ENCODE results near the gene BSDC1.
"Not testable (repeated sequence)": the region's sequence is repeated elsewhere in the genome, so short reads cannot be mapped to it uniquely, and the experiment has no call there.

BSDC1 gene

DNA sequence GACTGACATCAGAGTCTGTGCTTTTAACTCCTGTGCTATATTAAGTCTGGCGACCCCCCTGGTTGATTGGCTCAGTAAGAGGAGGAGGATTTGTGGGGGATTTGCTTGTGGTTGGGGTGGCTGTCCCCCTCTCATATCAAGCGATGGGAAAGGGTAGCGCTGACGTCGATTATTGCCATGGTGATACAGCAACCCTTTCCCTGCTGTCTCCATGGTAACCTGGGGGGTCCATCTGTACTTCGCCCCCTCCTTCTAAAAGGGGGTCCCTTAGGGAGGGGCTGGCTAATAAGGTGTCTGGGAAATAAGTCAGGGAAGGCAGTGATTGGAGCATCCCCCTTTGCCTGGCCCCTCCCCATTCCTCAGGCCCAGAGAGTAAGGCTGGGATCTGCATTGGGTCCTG is 36.6 kb downstream of the BSDC1 start:
- H4K20me1 ChIP-seq (ENCODE audit: insufficient read depth, low read length, poor library complexity, severe bottlenecking): no peaks in the 10 kb centered on the region
- no peak for TF ChIP-seq EZH2phosphoT487 (IDR thresholded peaks at IDR 0.05; ENCODE audit: borderline replicate concordance)
- TF ChIP-seq, protein P1, sequence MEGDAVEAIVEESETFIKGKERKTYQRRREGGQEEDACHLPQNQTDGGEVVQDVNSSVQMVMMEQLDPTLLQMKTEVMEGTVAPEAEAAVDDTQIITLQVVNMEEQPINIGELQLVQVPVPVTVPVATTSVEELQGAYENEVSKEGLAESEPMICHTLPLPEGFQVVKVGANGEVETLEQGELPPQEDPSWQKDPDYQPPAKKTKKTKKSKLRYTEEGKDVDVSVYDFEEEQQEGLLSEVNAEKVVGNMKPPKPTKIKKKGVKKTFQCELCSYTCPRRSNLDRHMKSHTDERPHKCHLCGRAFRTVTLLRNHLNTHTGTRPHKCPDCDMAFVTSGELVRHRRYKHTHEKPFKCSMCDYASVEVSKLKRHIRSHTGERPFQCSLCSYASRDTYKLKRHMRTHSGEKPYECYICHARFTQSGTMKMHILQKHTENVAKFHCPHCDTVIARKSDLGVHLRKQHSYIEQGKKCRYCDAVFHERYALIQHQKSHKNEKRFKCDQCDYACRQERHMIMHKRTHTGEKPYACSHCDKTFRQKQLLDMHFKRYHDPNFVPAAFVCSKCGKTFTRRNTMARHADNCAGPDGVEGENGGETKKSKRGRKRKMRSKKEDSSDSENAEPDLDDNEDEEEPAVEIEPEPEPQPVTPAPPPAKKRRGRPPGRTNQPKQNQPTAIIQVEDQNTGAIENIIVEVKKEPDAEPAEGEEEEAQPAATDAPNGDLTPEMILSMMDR (conservative IDR thresholded peaks at IDR 0.05; ENCODE audit: low read length): no peak
- H3K4me1 ChIP-seq (ENCODE audit: insufficient read depth, low read length, poor library complexity, severe bottlenecking): peaks cover 20% of the 10 kb centered on the region
- H3K9me2 ChIP-seq (replicated peaks; ENCODE audit: low read depth, low read length): no peaks in the 10 kb centered on the region
- no peak overlapping the region for H3K4me2 ChIP-seq (ENCODE audit: low read depth, low read length, poor library complexity, severe bottlenecking)
- H3K9ac ChIP-seq (ENCODE audit: low read depth, low read length, poor library complexity, severe bottlenecking): no peak overlapping the region
- H3F3A ChIP-seq (ENCODE audit: low read depth): no peaks in the 10 kb centered on the region
- H3K36me3 ChIP-seq (ENCODE audit: insufficient read depth, low read length): no peaks in the 10 kb centered on the region
- H3K4me3 ChIP-seq (ENCODE audit: low read length, poor library complexity, severe bottlenecking): no peak overlapping the region
- H2AFZ ChIP-seq (ENCODE audit: low read length): no peak overlapping the region
- H3K9me3 ChIP-seq (ENCODE audit: insufficient read depth, low read depth, low read length): no peaks in the 10 kb centered on the region
- no peaks in the 10 kb centered on the region for H3K27me3 ChIP-seq (ENCODE audit: insufficient read depth, low read length, poor library complexity, severe bottlenecking)
- no peaks in the 10 kb centered on the region for H3K79me2 ChIP-seq (ENCODE audit: insufficient read depth, low read length)

DNA sequence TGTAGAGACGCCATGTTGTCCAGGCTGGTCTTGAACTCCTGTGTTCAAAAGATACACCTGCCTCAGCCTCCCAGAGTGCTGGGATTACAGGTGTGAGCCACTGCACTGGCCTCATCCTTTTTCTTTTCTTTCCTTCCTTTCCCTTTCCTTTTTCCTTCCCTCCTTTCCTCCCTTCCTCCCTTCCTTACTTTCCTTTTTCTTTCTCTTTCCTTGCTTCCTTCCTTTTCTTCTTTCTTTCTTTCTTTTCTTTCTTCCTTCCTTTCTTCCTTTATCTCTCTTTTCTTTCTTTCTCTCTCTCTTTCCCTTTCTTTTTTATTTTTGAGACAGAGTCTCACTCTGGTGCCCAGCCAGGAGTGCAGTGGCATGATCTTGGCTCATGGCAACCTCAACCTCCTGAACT is 37.8 kb downstream of the BSDC1 start:
- H3K27me3 ChIP-seq (ENCODE audit: insufficient read depth, low read length, poor library complexity, severe bottlenecking): no peaks in the 10 kb centered on the region

DNA sequence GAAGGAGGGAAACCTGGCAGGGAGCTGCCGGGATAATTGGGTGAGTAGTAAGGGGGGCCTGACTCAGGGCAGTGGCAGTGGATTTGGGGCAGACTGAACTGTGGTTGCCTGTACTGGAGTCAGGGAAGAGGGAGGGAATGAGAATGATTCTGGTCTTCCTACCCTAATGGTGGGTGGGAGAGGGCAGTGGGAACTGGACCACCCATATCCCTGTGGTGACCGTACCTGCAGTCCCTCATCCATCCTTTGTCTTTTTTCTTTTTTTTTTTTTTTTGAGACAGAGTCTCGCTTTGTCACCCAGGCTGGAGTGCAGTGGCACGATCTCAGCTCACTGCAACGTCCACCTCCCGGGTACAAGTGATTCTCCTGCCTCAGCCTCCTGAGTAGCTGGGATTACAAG is 38.5 kb downstream of the BSDC1 start:
- H2AFZ ChIP-seq (ENCODE audit: low read length); H3K27me3 ChIP-seq (ENCODE audit: insufficient read depth, low read length, poor library complexity, severe bottlenecking); H3K9me3 ChIP-seq (ENCODE audit: insufficient read depth, low read depth, low read length); H3F3A ChIP-seq (ENCODE audit: low read depth); H3K4me3 ChIP-seq (ENCODE audit: low read length, poor library complexity, severe bottlenecking); H3K9ac ChIP-seq (ENCODE audit: low read depth, low read length, poor library complexity, severe bottlenecking); H4K20me1 ChIP-seq (ENCODE audit: insufficient read depth, low read length, poor library complexity, severe bottlenecking); H3K4me2 ChIP-seq (ENCODE audit: low read depth, low read length, poor library complexity, severe bottlenecking); H3K36me3 ChIP-seq (ENCODE audit: insufficient read depth, low read length); H3K9me2 ChIP-seq (replicated peaks; ENCODE audit: low read depth, low read length); H3K79me2 ChIP-seq (ENCODE audit: insufficient read depth, low read length): not testable (repeated sequence)
- peaks cover 32% of the 10 kb centered on the region for H3K4me1 ChIP-seq (ENCODE audit: insufficient read depth, low read length, poor library complexity, severe bottlenecking)

More for the DNA sequence above, 37.8 kb downstream of the BSDC1 start:
- Histone ChIP-seq H3F3A (ENCODE audit: low read depth) (no peaks in the 10 kb centered on the region), H3K4me2 (ENCODE audit: low read depth, low read length, poor library complexity, severe bottlenecking) (no peak overlapping the region), H3K79me2 (ENCODE audit: insufficient read depth, low read length) (no peaks in the 10 kb centered on the region), H3K4me3 (ENCODE audit: low read length, poor library complexity, severe bottlenecking) (no peak overlapping the region), H3K36me3 (ENCODE audit: insufficient read depth, low read length) (no peaks in the 10 kb centered on the region), H3K9me3 (ENCODE audit: insufficient read depth, low read depth, low read length) (no peaks in the 10 kb centered on the region), H4K20me1 (ENCODE audit: insufficient read depth, low read length, poor library complexity, severe bottlenecking) (no peaks in the 10 kb centered on the region), H3K9me2 (replicated peaks; ENCODE audit: low read depth, low read length) (no peaks in the 10 kb centered on the region), H2AFZ (ENCODE audit: low read length) (no peak overlapping the region), H3K9ac (ENCODE audit: low read depth, low read length, poor library complexity, severe bottlenecking) (no peak overlapping the region), H3K4me1 (ENCODE audit: insufficient read depth, low read length, poor library complexity, severe bottlenecking) (peaks cover 29% of the 10 kb centered on the region)
- TF ChIP-seq EZH2phosphoT487 (IDR thresholded peaks at IDR 0.05; ENCODE audit: borderline replicate concordance): no peak
- TF ChIP-seq, protein P1 (conservative IDR thresholded peaks at IDR 0.05; ENCODE audit: low read length): no peak

DNA sequence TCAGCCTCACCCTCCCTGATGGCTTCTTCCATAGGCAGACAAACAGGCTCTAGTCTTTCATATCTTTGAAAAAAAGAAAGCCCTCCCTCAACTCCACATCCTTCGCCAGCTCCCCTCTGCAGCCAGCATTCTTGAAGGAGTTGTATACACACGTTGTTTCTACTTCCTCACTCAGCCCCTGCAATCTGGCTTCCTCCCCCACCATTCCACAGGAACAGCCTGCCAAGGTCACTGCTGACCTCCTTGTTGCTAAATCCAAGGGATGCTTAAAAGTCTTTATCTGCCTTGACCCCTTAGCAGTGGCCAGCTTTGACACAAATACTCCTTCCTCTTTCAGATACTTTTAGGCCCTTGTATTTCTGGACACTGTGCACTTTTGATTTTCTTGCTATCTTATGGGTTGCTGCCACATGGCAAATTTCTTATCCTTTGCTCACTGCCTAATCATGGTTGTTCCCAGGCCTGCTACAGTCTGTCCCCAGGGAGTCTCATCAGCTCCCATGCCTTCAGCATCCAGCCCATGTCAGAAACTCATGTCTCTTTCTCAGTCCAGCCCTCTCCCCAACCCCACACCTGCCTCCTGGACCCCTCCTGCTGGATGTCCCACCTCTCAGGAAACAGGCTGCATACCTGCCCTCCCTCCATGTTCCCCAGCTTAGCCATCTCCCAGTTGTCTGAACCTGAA is 40.2 kb downstream of the BSDC1 start:
- Histone ChIP-seq H3K9me3 (ENCODE audit: insufficient read depth, low read depth, low read length) (no peaks in the 10 kb centered on the region), H3K9ac (ENCODE audit: low read depth, low read length, poor library complexity, severe bottlenecking) (peak overlapping the region; percentile 23), H4K20me1 (ENCODE audit: insufficient read depth, low read length, poor library complexity, severe bottlenecking) (no peaks in the 10 kb centered on the region), H3K4me2 (ENCODE audit: low read depth, low read length, poor library complexity, severe bottlenecking) (no peak overlapping the region), H3K36me3 (ENCODE audit: insufficient read depth, low read length) (no peaks in the 10 kb centered on the region), H3K79me2 (ENCODE audit: insufficient read depth, low read length) (no peaks in the 10 kb centered on the region), H3K4me1 (ENCODE audit: insufficient read depth, low read length, poor library complexity, severe bottlenecking) (peaks cover 32% of the 10 kb centered on the region), H3K9me2 (replicated peaks; ENCODE audit: low read depth, low read length) (no peaks in the 10 kb centered on the region), H3K27me3 (ENCODE audit: insufficient read depth, low read length, poor library complexity, severe bottlenecking) (no peaks in the 10 kb centered on the region), H2AFZ (ENCODE audit: low read length) (no peak overlapping the region), H3F3A (ENCODE audit: low read depth) (no peaks in the 10 kb centered on the region), H3K4me3 (ENCODE audit: low read length, poor library complexity, severe bottlenecking) (no peak overlapping the region)
- TF ChIP-seq, protein P1 (conservative IDR thresholded peaks at IDR 0.05; ENCODE audit: low read length): no peak
- TF ChIP-seq EZH2phosphoT487 (IDR thresholded peaks at IDR 0.05; ENCODE audit: borderline replicate concordance): no peak

All from Loucy (cell line).